HepG2 (cell line): ENCODE measurements around the gene CRNN. TPM values are rescaled to one million over a fixed set of nuclear protein-coding genes. Genes with fewer than 3 reads are reported as not detected.

Experiments used
- ATAC-seq: fragments of 200-7000 bp; cut with Tn5 transposase; 3 replicates; pipeline ENCODE4 v1.9.1; 2020; ENCODE audit warnings: mild to moderate bottlenecking, moderate library complexity
- BruUV-seq: library from RNA; stranded (reverse); fragments of 400-500 nt; replicated peaks from 2 replicates; lab custom pipeline; 2021; lab: Mats Ljungman, UMichigan
- CTCF ChIA-PET: fragments of 300-600 bp; formaldehyde crosslinking; extraction: SDS; loops from one replicate; lab custom pipeline; 2021; ENCODE audit warnings: low total read pairs, inconsistent platforms, low intra/inter-chr PET ratio; lab: Yijun Ruan, JAX
- POLR2A ChIA-PET: fragments of 350-600 bp; sonication (Branson Sonifier 250); formaldehyde crosslinking; loops from one replicate; lab custom pipeline; 2020; ENCODE audit warnings: antibody characterized with exemption, inconsistent platforms; lab: Yijun Ruan, JAX
- DNase-seq: peaks from one replicate; pipeline ENCODE4 v3.0.0-alpha.2; 2015; ENCODE audit warnings: low spot score
- FAIRE-seq: peaks from 3 replicates; lab custom pipeline; 2011; peaks lifted over from hg19 to GRCh38; lab: Jason Lieb, UNC
- H2AFZ ChIP-seq: one replicate; pipeline ENCODE4 v1.6.1; 2011; ENCODE audit warnings: low read length, inconsistent platforms
- H3K27ac ChIP-seq: fragments of 300-600 bp; 3 replicates; pipeline ENCODE4 v1.8.0; 2011; ENCODE audit warnings: mixed run types, mild to moderate bottlenecking, mixed read lengths, low read length, inconsistent platforms; ENCODE audit not compliant: insufficient read depth; ENCODE audit errors: extremely low read length
- H3K27me3 ChIP-seq, 2 experiments: fragments of 200-600 bp in 1 of 2; 2 replicates in 1 of 2; 3 replicates in 1 of 2; pipeline versions ENCODE4 v1.6.0 to v1.8.0; 2011; ENCODE audit warnings: low read length in 2 of 2, mild to moderate bottlenecking in 2 of 2, moderate library complexity in 2 of 2, inconsistent platforms in 1 of 2; ENCODE audit not compliant: insufficient read depth in 2 of 2, control insufficient read depth in 1 of 2
- H3K36me3 ChIP-seq, 2 experiments: fragments of 200-600 bp in 1 of 2; replicated peaks in 1 of 2; 2 replicates in 1 of 2; 3 replicates in 1 of 2; pipeline versions ENCODE4 v1.5.1 to v1.8.0; 2011; ENCODE audit warnings: low read length in 2 of 2, inconsistent platforms in 1 of 2; ENCODE audit not compliant: insufficient read depth in 2 of 2, control insufficient read depth in 1 of 2
- H3K4me1 ChIP-seq: 2 replicates; pipeline ENCODE4 v1.5.1; 2012; ENCODE audit warnings: low read length, inconsistent platforms; ENCODE audit not compliant: insufficient read depth
- H3K4me2 ChIP-seq: 2 replicates; pipeline ENCODE4 v1.6.0; 2011; ENCODE audit warnings: low read depth, low read length, inconsistent platforms
- H3K4me3 ChIP-seq, 3 experiments: fragments of 200-600 bp in 1 of 3; sonication (generic), shearing (Covaris generic) in 1 of 3; replicated peaks in 1 of 3; 2 replicates each; pipeline ENCODE4 v1.5.1; 2011 to 2016; ENCODE audit warnings: low read length in 3 of 3, inconsistent platforms in 2 of 3, low read depth in 2 of 3, mild to moderate bottlenecking in 2 of 3, control low read depth in 1 of 3, mixed read lengths in 1 of 3; ENCODE audit not compliant: insufficient read depth in 1 of 3
- H3K79me2 ChIP-seq: one replicate; pipeline ENCODE4 v1.6.1; 2011; ENCODE audit warnings: low read length, inconsistent platforms; ENCODE audit not compliant: insufficient read depth
- H3K9ac ChIP-seq: 2 replicates; pipeline ENCODE4 v1.6.0; 2011; ENCODE audit warnings: mild to moderate bottlenecking, low read depth, low read length, inconsistent platforms; ENCODE audit not compliant: insufficient read depth
- H3K9me3 ChIP-seq: 2 replicates; pipeline ENCODE4 v1.5.1; 2012; ENCODE audit warnings: mild to moderate bottlenecking, low read length
- H4K20me1 ChIP-seq: 2 replicates; pipeline ENCODE4 v1.6.0; 2011; ENCODE audit warnings: inconsistent platforms, mild to moderate bottlenecking, low read length, moderate library complexity; ENCODE audit not compliant: insufficient read depth
- CBX1 ChIP-seq: IDR thresholded peaks from one replicate; pipeline ENCODE4 v1.6.1; 2016; ENCODE audit warnings: antibody characterized with exemption, low read depth
- GATAD1 ChIP-seq: IDR thresholded peaks from 2 replicates; pipeline ENCODE4 v1.6.1; 2016; ENCODE audit warnings: missing genetic modification reagents, missing compliant biosample characterization
- SAFB2 ChIP-seq: sonication (generic); formaldehyde crosslinking; IDR thresholded peaks from 2 replicates; pipeline ENCODE4 v1.5.1; 2020; ENCODE audit warnings: missing genetic modification reagents, low read depth, mild to moderate bottlenecking, borderline replicate concordance
- SAP130 ChIP-seq: IDR thresholded peaks from 2 replicates; pipeline ENCODE4 v1.6.1; 2016; ENCODE audit warnings: low read depth
- SNAPC2 ChIP-seq: sonication (generic); formaldehyde crosslinking; IDR thresholded peaks from 2 replicates; pipeline ENCODE4 v1.8.1; 2022; ENCODE audit warnings: mild to moderate bottlenecking, missing genetic modification reagents
- STAG1 ChIP-seq: sonication (generic); formaldehyde crosslinking; IDR thresholded peaks from 2 replicates; pipeline ENCODE4 v1.4.0; 2020; ENCODE audit warnings: missing genetic modification reagents
- SYNCRIP ChIP-seq: fragments of 200-400 bp; formaldehyde crosslinking; IDR thresholded peaks from 2 replicates; pipeline ENCODE4 v1.6.1; 2018; ENCODE audit warnings: mild to moderate bottlenecking, low read depth, low read length; ENCODE audit not compliant: insufficient read depth
- TBX2 ChIP-seq: sonication (generic); formaldehyde crosslinking; IDR thresholded peaks from 2 replicates; pipeline ENCODE4 v1.5.0; 2020; ENCODE audit warnings: missing genetic modification reagents, mild to moderate bottlenecking, borderline replicate concordance
- THYN1 ChIP-seq: sonication (generic); formaldehyde crosslinking; IDR thresholded peaks from 2 replicates; pipeline ENCODE4 v1.8.1; 2023; ENCODE audit warnings: low read depth, mild to moderate bottlenecking, moderate library complexity, missing genetic modification reagents, borderline replicate concordance
- ZNF20 ChIP-seq: sonication (generic); formaldehyde crosslinking; IDR thresholded peaks from 2 replicates; pipeline ENCODE4 v1.4.0; 2020; ENCODE audit warnings: mild to moderate bottlenecking, moderate library complexity, missing genetic modification reagents
- ZNF883 ChIP-seq: sonication (generic); formaldehyde crosslinking; IDR thresholded peaks from 2 replicates; pipeline ENCODE4 v1.5.1; 2020; ENCODE audit warnings: mild to moderate bottlenecking, missing genetic modification reagents; ENCODE audit errors: not compliant biosample characterization
- WGBS: methylation state at CpG from one replicate; pipeline ENCODE4 v1.1.6; 2017; ENCODE audit warnings: low lambda C conversion rate; 5-methylcytosine and 5-hydroxymethylcytosine counted together
- in situ Hi-C: cut with HindIII; loops from 2 replicates; pipeline ENCODE4 v1.10.0; 2017; ENCODE audit warnings: low pct_unique_long_range_greater_than_20kb; ENCODE audit not compliant: extremely low pct_ligation_motif_present
- intact Hi-C: fragments of 100-400 bp; cut with micrococcal nuclease; formaldehyde crosslinking; loops from one replicate; pipeline ENCODE4 v1.10.0; 2022; ENCODE audit not compliant: unreplicated experiment
- polyA plus RNA-seq, 8 experiments: library from polyadenylated mRNA; depleted of rRNA in 3 of 8; stranded (reverse) in 7 of 8; unstranded in 1 of 8; fragments of >200 nt; fragmentation: Illumina TruSeq in 4 of 8; extraction: Trizol in 4 of 8; gene quantifications; 2 replicates each; pipeline versions ENCODE4 v1.2.1 to v1.2.3, GENCODE V29; 2011 to 2016; ENCODE audit warnings: low read depth in 4 of 8, missing spikeins in 1 of 8, mixed read lengths in 1 of 8; ENCODE audit not compliant: insufficient read depth in 1 of 8
- total RNA-seq, 5 experiments: library from RNA; depleted of rRNA; stranded (reverse); fragments of >200 nt; fragmentation: Illumina TruSeq; extraction: Trizol; gene quantifications; 2 replicates each; pipeline ENCODE4 v1.2.3, GENCODE V29; 2016; ENCODE audit warnings: low read depth in 1 of 5
- TF ChIP-seq, protein P1 (sequence below): sonication (generic); IDR thresholded peaks from 2 replicates; pipeline ENCODE4 v1.6.1; 2016; ENCODE audit warnings: low read depth, borderline replicate concordance
- TF ChIP-seq, protein P2 (sequence below): sonication (generic); formaldehyde crosslinking; IDR thresholded peaks from 2 replicates; pipeline ENCODE4 v1.8.0; 2023; ENCODE audit warnings: mild to moderate bottlenecking, missing genetic modification reagents
- TF ChIP-seq, protein P3 (sequence below): sonication (generic); formaldehyde crosslinking; IDR thresholded peaks from 2 replicates; pipeline ENCODE4 v1.4.0; 2020; ENCODE audit warnings: missing genetic modification reagents, mild to moderate bottlenecking, borderline replicate concordance
- TF ChIP-seq, protein P4 (sequence below): sonication (generic); formaldehyde crosslinking; IDR thresholded peaks from 2 replicates; pipeline ENCODE4 v1.4.0; 2020; ENCODE audit warnings: mild to moderate bottlenecking, missing genetic modification reagents
- TF ChIP-seq, protein P5 (sequence below): sonication (generic); formaldehyde crosslinking; IDR thresholded peaks from 2 replicates; pipeline ENCODE4 v1.9.0; 2021; ENCODE audit warnings: missing genetic modification reagents, borderline replicate concordance

Gene CRNN
- total and polyA plus RNA-seq, 2 of the 13 experiments (the other 11 are each of a cell fraction or from before 2014, with no cell fraction given): not detected

DNA sequence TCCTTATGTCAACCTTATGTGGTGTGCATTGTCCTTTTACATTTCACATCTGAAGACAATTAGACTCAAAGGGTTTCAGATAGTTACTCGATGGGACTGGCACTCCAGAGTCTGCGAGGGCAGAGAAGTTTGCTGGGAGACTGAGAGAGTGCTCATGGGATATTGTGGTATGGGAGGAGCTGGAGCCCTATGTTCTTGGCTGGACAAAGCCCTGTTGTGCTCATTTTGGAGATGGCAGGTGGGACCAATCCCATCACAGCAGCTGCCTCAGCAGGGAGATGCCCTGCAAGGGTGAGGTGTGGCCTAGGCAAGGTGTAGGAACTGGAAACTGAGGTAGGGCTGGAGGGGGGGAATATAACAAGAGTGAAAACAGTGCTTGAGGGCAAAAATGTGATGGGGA is 43.5 kb upstream of the CRNN start:
- BruUV-seq: no TSS peak
- Histone ChIP-seq H3K9ac (no peak overlapping the region), H3K4me1 (no peaks in the 10 kb centered on the region), H3K36me3 (no peaks in the 10 kb centered on the region), H4K20me1 (no peaks in the 10 kb centered on the region), H3K79me2 (no peaks in the 10 kb centered on the region), H3K27me3 (no peaks in the 10 kb centered on the region; a peak in 1 of 5 replicates), H3K4me3 (no peak overlapping the region), H3K27ac (no peak overlapping the region), H3K9me3 (no peaks in the 10 kb centered on the region), H3K4me2 (no peak overlapping the region), H2AFZ (no peak overlapping the region)
- in situ Hi-C loops (no loop called here), intact Hi-C loops (loop anchor here (5.0 kb wide), 1 partner anchor 315 kb away; no protein-coding TSS in a partner anchor)
- WGBS: 0% methylated on average over 1 of the region's 2 CpGs
- ATAC-seq (no peak), FAIRE-seq (no peak), DNase-seq (no peak)
- POLR2A ChIA-PET: no interaction called here
- CTCF ChIA-PET: interaction anchor here (1.4 to 1.8 kb wide), 2 partner anchors 268 to 316 kb away, joined by 4 to 19 read pairs; no protein-coding TSS in a partner anchor
- no peak for TF ChIP-seq SYNCRIP
- no peak for TF ChIP-seq ZNF20 (CRISPR knock-in tag)
- no peak for TF ChIP-seq SAP130 (CRISPR knock-in tag)
- TF ChIP-seq GATAD1 (CRISPR knock-in tag): no peak
- TF ChIP-seq, protein P1, sequence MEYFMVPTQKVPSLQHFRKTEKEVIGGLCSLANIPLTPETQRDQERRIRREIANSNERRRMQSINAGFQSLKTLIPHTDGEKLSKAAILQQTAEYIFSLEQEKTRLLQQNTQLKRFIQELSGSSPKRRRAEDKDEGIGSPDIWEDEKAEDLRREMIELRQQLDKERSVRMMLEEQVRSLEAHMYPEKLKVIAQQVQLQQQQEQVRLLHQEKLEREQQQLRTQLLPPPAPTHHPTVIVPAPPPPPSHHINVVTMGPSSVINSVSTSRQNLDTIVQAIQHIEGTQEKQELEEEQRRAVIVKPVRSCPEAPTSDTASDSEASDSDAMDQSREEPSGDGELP: no peak
- TF ChIP-seq THYN1 (CRISPR knock-in tag): no peak
- no peak for TF ChIP-seq SAFB2 (CRISPR knock-in tag)
- TF ChIP-seq, protein P2, sequence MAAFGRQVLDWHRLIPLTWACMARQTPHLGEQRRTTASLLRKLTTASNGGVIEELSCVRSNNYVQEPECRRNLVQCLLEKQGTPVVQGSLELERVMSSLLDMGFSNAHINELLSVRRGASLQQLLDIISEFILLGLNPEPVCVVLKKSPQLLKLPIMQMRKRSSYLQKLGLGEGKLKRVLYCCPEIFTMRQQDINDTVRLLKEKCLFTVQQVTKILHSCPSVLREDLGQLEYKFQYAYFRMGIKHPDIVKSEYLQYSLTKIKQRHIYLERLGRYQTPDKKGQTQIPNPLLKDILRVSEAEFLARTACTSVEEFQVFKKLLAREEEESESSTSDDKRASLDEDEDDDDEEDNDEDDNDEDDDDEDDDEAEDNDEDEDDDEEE (CRISPR knock-in tag): no peak
- no peak for TF ChIP-seq CBX1
- TF ChIP-seq, protein P3, sequence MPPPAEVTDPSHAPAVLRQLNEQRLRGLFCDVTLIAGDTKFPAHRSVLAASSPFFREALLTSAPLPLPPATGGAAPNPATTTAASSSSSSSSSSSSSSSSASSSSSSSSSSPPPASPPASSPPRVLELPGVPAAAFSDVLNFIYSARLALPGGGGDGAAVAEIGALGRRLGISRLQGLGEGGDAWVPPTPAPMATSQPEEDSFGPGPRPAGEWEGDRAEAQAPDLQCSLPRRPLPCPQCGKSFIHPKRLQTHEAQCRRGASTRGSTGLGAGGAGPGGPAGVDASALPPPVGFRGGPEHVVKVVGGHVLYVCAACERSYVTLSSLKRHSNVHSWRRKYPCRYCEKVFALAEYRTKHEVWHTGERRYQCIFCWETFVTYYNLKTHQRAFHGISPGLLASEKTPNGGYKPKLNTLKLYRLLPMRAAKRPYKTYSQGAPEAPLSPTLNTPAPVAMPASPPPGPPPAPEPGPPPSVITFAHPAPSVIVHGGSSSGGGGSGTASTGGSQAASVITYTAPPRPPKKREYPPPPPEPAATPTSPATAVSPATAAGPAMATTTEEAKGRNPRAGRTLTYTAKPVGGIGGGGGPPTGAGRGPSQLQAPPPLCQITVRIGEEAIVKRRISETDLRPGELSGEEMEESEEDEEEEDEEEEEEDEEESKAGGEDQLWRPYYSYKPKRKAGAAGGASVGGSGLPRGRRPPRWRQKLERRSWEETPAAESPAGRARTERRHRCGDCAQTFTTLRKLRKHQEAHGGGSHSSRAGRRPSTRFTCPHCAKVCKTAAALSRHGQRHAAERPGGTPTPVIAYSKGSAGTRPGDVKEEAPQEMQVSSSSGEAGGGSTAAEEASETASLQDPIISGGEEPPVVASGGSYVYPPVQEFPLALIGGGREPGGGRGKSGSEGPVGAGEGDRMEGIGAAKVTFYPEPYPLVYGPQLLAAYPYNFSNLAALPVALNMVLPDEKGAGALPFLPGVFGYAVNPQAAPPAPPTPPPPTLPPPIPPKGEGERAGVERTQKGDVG (CRISPR knock-in tag): no peak
- no peak for TF ChIP-seq ZNF883
- TF ChIP-seq, protein P4, sequence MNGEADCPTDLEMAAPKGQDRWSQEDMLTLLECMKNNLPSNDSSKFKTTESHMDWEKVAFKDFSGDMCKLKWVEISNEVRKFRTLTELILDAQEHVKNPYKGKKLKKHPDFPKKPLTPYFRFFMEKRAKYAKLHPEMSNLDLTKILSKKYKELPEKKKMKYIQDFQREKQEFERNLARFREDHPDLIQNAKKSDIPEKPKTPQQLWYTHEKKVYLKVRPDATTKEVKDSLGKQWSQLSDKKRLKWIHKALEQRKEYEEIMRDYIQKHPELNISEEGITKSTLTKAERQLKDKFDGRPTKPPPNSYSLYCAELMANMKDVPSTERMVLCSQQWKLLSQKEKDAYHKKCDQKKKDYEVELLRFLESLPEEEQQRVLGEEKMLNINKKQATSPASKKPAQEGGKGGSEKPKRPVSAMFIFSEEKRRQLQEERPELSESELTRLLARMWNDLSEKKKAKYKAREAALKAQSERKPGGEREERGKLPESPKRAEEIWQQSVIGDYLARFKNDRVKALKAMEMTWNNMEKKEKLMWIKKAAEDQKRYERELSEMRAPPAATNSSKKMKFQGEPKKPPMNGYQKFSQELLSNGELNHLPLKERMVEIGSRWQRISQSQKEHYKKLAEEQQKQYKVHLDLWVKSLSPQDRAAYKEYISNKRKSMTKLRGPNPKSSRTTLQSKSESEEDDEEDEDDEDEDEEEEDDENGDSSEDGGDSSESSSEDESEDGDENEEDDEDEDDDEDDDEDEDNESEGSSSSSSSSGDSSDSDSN (CRISPR knock-in tag): no peak
- TF ChIP-seq TBX2 (CRISPR knock-in tag): no peak
- TF ChIP-seq, protein P5, sequence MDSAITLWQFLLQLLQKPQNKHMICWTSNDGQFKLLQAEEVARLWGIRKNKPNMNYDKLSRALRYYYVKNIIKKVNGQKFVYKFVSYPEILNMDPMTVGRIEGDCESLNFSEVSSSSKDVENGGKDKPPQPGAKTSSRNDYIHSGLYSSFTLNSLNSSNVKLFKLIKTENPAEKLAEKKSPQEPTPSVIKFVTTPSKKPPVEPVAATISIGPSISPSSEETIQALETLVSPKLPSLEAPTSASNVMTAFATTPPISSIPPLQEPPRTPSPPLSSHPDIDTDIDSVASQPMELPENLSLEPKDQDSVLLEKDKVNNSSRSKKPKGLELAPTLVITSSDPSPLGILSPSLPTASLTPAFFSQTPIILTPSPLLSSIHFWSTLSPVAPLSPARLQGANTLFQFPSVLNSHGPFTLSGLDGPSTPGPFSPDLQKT (CRISPR knock-in tag): no peak
- no peak for TF ChIP-seq SNAPC2 (CRISPR knock-in tag)
- TF ChIP-seq STAG1 (CRISPR knock-in tag): no peak
